Heart left ventricle (tissue), 13 donors: ENCODE results near the gene SLC18A3.

Experiments used
- POLR2A ChIP-seq, 2 donors: fragments of 450-650 bp; IDR thresholded peaks; one replicate each; pipeline ENCODE4 v1.6.1; 2017; ENCODE audit warnings: antibody characterized with exemption in 2 of 2, mild to moderate bottlenecking in 2 of 2, moderate library complexity in 2 of 2
- TF ChIP-seq, protein P1 (sequence below), 12 donors: fragments of 200-600 bp; sonication (generic) in 4 of 12; IDR thresholded peaks; one replicate each; pipeline versions ENCODE4 v1.5.0 to v1.8.0; 2018 to 2022; ENCODE audit warnings: antibody characterized with exemption in 12 of 12, mild to moderate bottlenecking in 5 of 12
- donor health status: ischemic (EF 13 %, LVEDD 7.1; RV severe dilation, severe dysfunction).
- donor health status: DM: no; HTN: yes; CAD: no.
- donor health status: DM: no; HTN: no; CAD: no.
- donor health status: ischemic (EF 25% LVEDD 6.9; RV normal size, moderate dysfunction).
- donor health status: ischemic (EF 25% LVEDD 5.7; RV mildly dilated, moderate dysfunction).
- donor health status: ischemic (EF 35%, LVEDD 5.7; RV mildly dilated, moderate dysfunction).
- donor health status: nonischemic (EF 11% LVEDD 7.7; RV severe dilation, severe dysfunction).
- donor health status: DM: yes; HTN: yes; CAD: no.
- donor health status: PGD.
- donor health status: ischemic (EF 29% LVEDD 5.4; RV normal size, mild dysfunction).
- donor health status: nonischemic (EF 23%, LVEDD 6.1; RV moderate dilation, normal function).

DNA sequence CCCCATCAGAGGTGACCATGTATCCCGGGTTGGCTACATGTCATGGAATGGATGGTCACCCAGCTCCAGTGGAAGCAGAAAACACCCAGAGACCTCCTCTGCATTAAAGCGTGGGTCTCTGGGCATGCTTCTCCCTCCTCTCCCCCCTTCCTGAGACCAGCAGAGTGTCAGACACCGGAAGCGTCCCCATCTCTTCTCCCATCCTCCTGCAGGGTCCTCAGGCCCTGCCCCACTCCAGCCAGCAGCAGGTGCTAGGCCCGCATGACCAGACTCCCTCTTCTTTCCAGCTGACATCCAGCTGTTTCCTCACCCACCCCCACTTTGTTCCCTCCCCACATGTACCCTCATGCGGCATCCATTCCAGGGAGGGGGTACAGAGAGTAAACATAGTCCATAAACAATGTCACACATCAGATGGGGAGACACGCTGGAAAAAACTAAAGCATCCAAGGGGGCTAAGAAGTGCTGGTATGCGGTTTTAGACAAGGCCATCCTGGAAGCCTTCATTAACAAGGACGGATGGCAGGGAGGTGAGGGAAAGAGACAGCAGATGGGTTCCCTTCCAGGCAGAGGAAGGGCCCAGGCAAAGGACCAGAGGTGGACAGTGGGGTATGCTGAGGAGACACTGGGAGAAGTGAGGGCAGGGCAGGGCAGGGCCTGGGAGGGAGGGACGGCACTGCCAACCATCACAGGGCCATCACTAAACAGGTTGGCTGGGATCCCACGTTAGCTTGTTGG is 12.5 kb upstream of the SLC18A3 start:
- TF ChIP-seq POLR2A (IDR thresholded peaks at IDR 0.05): no peak
- TF ChIP-seq, protein P1, sequence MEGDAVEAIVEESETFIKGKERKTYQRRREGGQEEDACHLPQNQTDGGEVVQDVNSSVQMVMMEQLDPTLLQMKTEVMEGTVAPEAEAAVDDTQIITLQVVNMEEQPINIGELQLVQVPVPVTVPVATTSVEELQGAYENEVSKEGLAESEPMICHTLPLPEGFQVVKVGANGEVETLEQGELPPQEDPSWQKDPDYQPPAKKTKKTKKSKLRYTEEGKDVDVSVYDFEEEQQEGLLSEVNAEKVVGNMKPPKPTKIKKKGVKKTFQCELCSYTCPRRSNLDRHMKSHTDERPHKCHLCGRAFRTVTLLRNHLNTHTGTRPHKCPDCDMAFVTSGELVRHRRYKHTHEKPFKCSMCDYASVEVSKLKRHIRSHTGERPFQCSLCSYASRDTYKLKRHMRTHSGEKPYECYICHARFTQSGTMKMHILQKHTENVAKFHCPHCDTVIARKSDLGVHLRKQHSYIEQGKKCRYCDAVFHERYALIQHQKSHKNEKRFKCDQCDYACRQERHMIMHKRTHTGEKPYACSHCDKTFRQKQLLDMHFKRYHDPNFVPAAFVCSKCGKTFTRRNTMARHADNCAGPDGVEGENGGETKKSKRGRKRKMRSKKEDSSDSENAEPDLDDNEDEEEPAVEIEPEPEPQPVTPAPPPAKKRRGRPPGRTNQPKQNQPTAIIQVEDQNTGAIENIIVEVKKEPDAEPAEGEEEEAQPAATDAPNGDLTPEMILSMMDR (IDR thresholded peaks at IDR 0.05): no peak
